Measurements from ENCODE around the gene CSMD2. TPM values are rescaled to one million over a fixed set of nuclear protein-coding genes. Genes with fewer than 3 reads are reported as not detected.
A peak's percentile ranks its signal among the peaks of the same experiment; 100 is the strongest.
"Not testable (repeated sequence)": the region's sequence is repeated elsewhere in the genome, so short reads cannot be mapped to it uniquely, and the experiment has no call there.

Gene CSMD2
- total RNA-seq, 1 donor from 2014 or later: 0.52 TPM

DNA sequence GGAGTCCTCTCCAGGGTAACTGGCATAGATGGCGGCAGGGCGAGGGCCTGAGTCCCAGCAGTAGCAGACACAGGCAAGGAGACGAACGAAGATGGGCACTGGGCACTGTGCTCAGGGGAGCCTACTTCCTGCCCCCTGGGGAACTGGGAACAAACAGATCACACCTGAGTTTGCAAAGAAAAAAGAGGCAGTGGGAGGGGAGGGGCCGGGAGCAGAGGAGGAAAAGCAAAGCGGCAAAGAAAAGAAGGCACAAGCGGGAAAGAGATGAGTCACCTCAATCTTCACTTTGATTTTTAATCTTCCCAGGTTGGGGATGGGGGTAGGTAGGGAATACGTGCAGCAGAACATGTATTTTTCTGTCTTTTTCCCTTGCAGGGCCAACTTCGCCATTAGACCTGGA lies 648.6 kb downstream of the CSMD2 start:
- Histone ChIP-seq H3K4me3 (ENCODE audit: low read length in 3 of 3) (no peak overlapping the region), H3K27me3 (ENCODE audit: control insufficient read depth in 3 of 3, insufficient read depth in 3 of 3, low read length in 3 of 3) (peaks cover 0 to 4% (median 0%) of the 10 kb centered on the region in 3 donors)

GRCh38 chr1:33515607-33516006 lies 649.4 kb downstream of the CSMD2 start:
- Histone ChIP-seq H3K4me3 (ENCODE audit: low read length in 3 of 3) (no peak overlapping the region), H3K27ac (ENCODE audit: low read depth, low read length) (no peak overlapping the region), H3K9me3 (ENCODE audit: control insufficient read depth in 3 of 3, low read length in 3 of 3) (no peaks in the 10 kb centered on the region), H3K36me3 (ENCODE audit: control insufficient read depth in 3 of 3, insufficient read depth in 3 of 3, low read length in 3 of 3) (no peaks in the 10 kb centered on the region), H3K27me3 (ENCODE audit: control insufficient read depth in 3 of 3, insufficient read depth in 3 of 3, low read length in 3 of 3) (peaks cover 0 to 2% (median 0%) of the 10 kb centered on the region in 3 donors), H3K4me1 (ENCODE audit: control insufficient read depth in 3 of 3, insufficient read depth in 3 of 3, low read length in 3 of 3) (peaks cover 0 to 5% (median 0%) of the 10 kb centered on the region in 3 donors), H3K9ac (ENCODE audit: low read depth in 1 of 3, low read length in 3 of 3) (no peak overlapping the region)

More for the DNA sequence above, 648.6 kb downstream of the CSMD2 start:
- peaks cover 0 to 5% (median 0%) of the 10 kb centered on the region in 3 donors for H3K4me1 ChIP-seq (ENCODE audit: control insufficient read depth in 3 of 3, insufficient read depth in 3 of 3, low read length in 3 of 3)
- no peaks in the 10 kb centered on the region for H3K9me3 ChIP-seq (ENCODE audit: control insufficient read depth in 3 of 3, low read length in 3 of 3)
- H3K9ac ChIP-seq (ENCODE audit: low read depth in 1 of 3, low read length in 3 of 3): no peak overlapping the region
- H3K36me3 ChIP-seq (ENCODE audit: control insufficient read depth in 3 of 3, insufficient read depth in 3 of 3, low read length in 3 of 3): no peaks in the 10 kb centered on the region
- no peak overlapping the region for H3K27ac ChIP-seq (ENCODE audit: low read depth, low read length)

DNA sequence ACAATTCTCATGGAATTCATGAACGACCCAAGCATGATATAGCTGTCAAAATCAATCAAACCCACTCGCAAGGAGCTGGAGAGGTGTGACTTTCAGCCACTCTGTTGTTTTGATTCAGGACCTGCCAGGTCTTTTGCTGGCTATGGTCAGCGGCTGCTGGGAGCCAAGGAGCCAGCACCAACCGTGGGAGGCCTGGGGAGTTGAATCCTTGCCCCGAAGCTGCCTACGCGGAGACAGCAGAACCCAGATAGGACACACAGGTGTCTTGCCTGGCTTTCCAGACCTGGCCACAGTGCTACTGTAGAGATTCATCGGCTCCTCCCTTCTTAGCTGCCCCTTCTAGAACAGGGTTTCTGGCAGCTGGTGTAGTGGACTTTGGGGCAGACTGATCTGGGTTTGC lies 649.9 kb downstream of the CSMD2 start:
- no peak overlapping the region for H3K27ac ChIP-seq (ENCODE audit: low read depth, low read length)
- peaks cover 0 to 5% (median 0%) of the 10 kb centered on the region in 3 donors for H3K4me1 ChIP-seq (ENCODE audit: control insufficient read depth in 3 of 3, insufficient read depth in 3 of 3, low read length in 3 of 3)
- no peak overlapping the region for H3K4me3 ChIP-seq (ENCODE audit: low read length in 3 of 3)

GRCh38 chr1:33512226-33513011 lies 652.6 kb downstream of the CSMD2 start:
- Histone ChIP-seq H3K4me3 (ENCODE audit: low read length in 3 of 3) (no peak overlapping the region), H3K4me1 (ENCODE audit: control insufficient read depth in 3 of 3, insufficient read depth in 3 of 3, low read length in 3 of 3) (no peaks in the 10 kb centered on the region), H3K27ac (ENCODE audit: low read depth, low read length) (no peak overlapping the region), H3K9me3 (ENCODE audit: control insufficient read depth in 3 of 3, low read length in 3 of 3) (no peaks in the 10 kb centered on the region), H3K36me3 (ENCODE audit: control insufficient read depth in 3 of 3, insufficient read depth in 3 of 3, low read length in 3 of 3) (no peaks in the 10 kb centered on the region), H3K9ac (ENCODE audit: low read depth in 1 of 3, low read length in 3 of 3) (no peak overlapping the region), H3K27me3 (ENCODE audit: control insufficient read depth in 3 of 3, insufficient read depth in 3 of 3, low read length in 3 of 3) (no peaks in the 10 kb centered on the region)

More for the DNA sequence above, 649.9 kb downstream of the CSMD2 start:
- no peaks in the 10 kb centered on the region for H3K36me3 ChIP-seq (ENCODE audit: control insufficient read depth in 3 of 3, insufficient read depth in 3 of 3, low read length in 3 of 3)
- peaks cover 0 to 2% (median 0%) of the 10 kb centered on the region in 3 donors for H3K27me3 ChIP-seq (ENCODE audit: control insufficient read depth in 3 of 3, insufficient read depth in 3 of 3, low read length in 3 of 3)
- peak overlapping the region in 1 of 3 donors; percentile 8 for H3K9ac ChIP-seq (ENCODE audit: low read depth in 1 of 3, low read length in 3 of 3)
- no peaks in the 10 kb centered on the region for H3K9me3 ChIP-seq (ENCODE audit: control insufficient read depth in 3 of 3, low read length in 3 of 3)

- not testable (repeated sequence) for H3K27ac ChIP-seq (ENCODE audit: low read depth, low read length); H3K9ac ChIP-seq (ENCODE audit: low read depth in 1 of 3, low read length in 3 of 3); H3K9me3 ChIP-seq (ENCODE audit: control insufficient read depth in 3 of 3, low read length in 3 of 3); H3K27me3 ChIP-seq (ENCODE audit: control insufficient read depth in 3 of 3, insufficient read depth in 3 of 3, low read length in 3 of 3); H3K4me3 ChIP-seq (ENCODE audit: low read length in 3 of 3); H3K4me1 ChIP-seq (ENCODE audit: control insufficient read depth in 3 of 3, insufficient read depth in 3 of 3, low read length in 3 of 3); H3K36me3 ChIP-seq (ENCODE audit: control insufficient read depth in 3 of 3, insufficient read depth in 3 of 3, low read length in 3 of 3)
Measured at GRCh38 chr1:33509276-33509675, 655.8 kb downstream of the CSMD2 start.

DNA sequence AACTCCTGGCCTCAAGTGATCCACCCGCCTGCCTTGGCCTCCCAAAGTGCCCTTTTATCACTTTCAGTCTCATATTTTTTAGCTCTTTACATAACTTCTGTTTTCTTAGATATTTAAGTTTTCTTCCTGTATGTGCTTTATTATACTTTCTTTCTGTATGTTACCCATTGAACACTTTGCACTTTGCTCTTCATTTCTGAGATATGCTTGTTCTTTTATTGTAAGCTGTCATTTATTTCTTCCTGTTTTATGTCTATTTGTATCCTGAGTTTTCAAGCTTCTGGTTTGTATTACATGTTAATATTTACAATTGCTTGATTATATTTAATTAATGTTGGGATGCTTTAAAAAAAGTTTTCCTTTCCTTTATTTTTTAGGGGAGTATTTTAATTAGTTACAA lies 656.9 kb downstream of the CSMD2 start:
- Histone ChIP-seq H3K9me3 (ENCODE audit: control insufficient read depth in 3 of 3, low read length in 3 of 3) (no peaks in the 10 kb centered on the region), H3K4me1 (ENCODE audit: control insufficient read depth in 3 of 3, insufficient read depth in 3 of 3, low read length in 3 of 3) (no peaks in the 10 kb centered on the region), H3K4me3 (ENCODE audit: low read length in 3 of 3) (no peak overlapping the region), H3K27me3 (ENCODE audit: control insufficient read depth in 3 of 3, insufficient read depth in 3 of 3, low read length in 3 of 3) (no peaks in the 10 kb centered on the region), H3K27ac (ENCODE audit: low read depth, low read length) (no peak overlapping the region), H3K9ac (ENCODE audit: low read depth in 1 of 3, low read length in 3 of 3) (no peak overlapping the region), H3K36me3 (ENCODE audit: control insufficient read depth in 3 of 3, insufficient read depth in 3 of 3, low read length in 3 of 3) (no peaks in the 10 kb centered on the region)

DNA sequence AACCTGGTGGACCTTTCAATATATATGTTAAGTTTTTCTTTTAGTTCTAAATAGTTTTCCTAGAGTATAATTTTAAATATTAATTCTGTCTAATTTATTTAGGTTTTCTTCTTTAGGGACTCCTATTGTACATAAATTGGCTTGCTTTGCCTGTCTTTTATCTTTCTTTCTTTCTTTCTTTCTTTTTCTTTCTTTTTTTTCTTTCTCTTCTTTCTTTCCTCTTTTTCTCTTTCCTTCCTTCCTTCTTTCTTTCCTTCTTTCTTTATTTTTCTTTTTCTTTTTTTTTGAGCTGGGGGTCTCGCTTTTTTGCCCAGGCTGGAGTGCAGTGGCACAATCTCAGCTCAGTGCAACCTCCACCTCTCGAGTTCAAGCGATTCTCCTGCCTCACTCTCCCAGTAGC lies 657.4 kb downstream of the CSMD2 start:
- no peak overlapping the region for H3K4me3 ChIP-seq (ENCODE audit: low read length in 3 of 3)
- no peaks in the 10 kb centered on the region for H3K36me3 ChIP-seq (ENCODE audit: control insufficient read depth in 3 of 3, insufficient read depth in 3 of 3, low read length in 3 of 3)

GRCh38 chr1:33503506-33503905 lies 661.5 kb downstream of the CSMD2 start:
- H3K27ac ChIP-seq (ENCODE audit: low read depth, low read length): no peak overlapping the region
- H3K36me3 ChIP-seq (ENCODE audit: control insufficient read depth in 3 of 3, insufficient read depth in 3 of 3, low read length in 3 of 3): no peaks in the 10 kb centered on the region
- no peak overlapping the region for H3K4me3 ChIP-seq (ENCODE audit: low read length in 3 of 3)
- no peaks in the 10 kb centered on the region for H3K27me3 ChIP-seq (ENCODE audit: control insufficient read depth in 3 of 3, insufficient read depth in 3 of 3, low read length in 3 of 3)
- peaks cover 0 to under 1% (median 0%) of the 10 kb centered on the region in 3 donors for H3K9me3 ChIP-seq (ENCODE audit: control insufficient read depth in 3 of 3, low read length in 3 of 3)
- H3K9ac ChIP-seq (ENCODE audit: low read depth in 1 of 3, low read length in 3 of 3): no peak overlapping the region
- no peaks in the 10 kb centered on the region for H3K4me1 ChIP-seq (ENCODE audit: control insufficient read depth in 3 of 3, insufficient read depth in 3 of 3, low read length in 3 of 3)

More for the DNA sequence above, 657.4 kb downstream of the CSMD2 start:
- no peak overlapping the region for H3K27ac ChIP-seq (ENCODE audit: low read depth, low read length)
- H3K9ac ChIP-seq (ENCODE audit: low read depth in 1 of 3, low read length in 3 of 3): no peak overlapping the region
- no peaks in the 10 kb centered on the region for H3K9me3 ChIP-seq (ENCODE audit: control insufficient read depth in 3 of 3, low read length in 3 of 3)
- no peaks in the 10 kb centered on the region for H3K27me3 ChIP-seq (ENCODE audit: control insufficient read depth in 3 of 3, insufficient read depth in 3 of 3, low read length in 3 of 3)
- no peaks in the 10 kb centered on the region for H3K4me1 ChIP-seq (ENCODE audit: control insufficient read depth in 3 of 3, insufficient read depth in 3 of 3, low read length in 3 of 3)

GRCh38 chr1:33502726-33503125 lies 662.3 kb downstream of the CSMD2 start:
- no peak overlapping the region for H3K9ac ChIP-seq (ENCODE audit: low read depth in 1 of 3, low read length in 3 of 3)
- no peaks in the 10 kb centered on the region for H3K4me1 ChIP-seq (ENCODE audit: control insufficient read depth in 3 of 3, insufficient read depth in 3 of 3, low read length in 3 of 3)
- H3K36me3 ChIP-seq (ENCODE audit: control insufficient read depth in 3 of 3, insufficient read depth in 3 of 3, low read length in 3 of 3): no peaks in the 10 kb centered on the region
- peaks cover under 1 to 2% (median 1%) of the 10 kb centered on the region in 3 donors for H3K9me3 ChIP-seq (ENCODE audit: control insufficient read depth in 3 of 3, low read length in 3 of 3)
- H3K27ac ChIP-seq (ENCODE audit: low read depth, low read length): no peak overlapping the region
- H3K27me3 ChIP-seq (ENCODE audit: control insufficient read depth in 3 of 3, insufficient read depth in 3 of 3, low read length in 3 of 3): no peaks in the 10 kb centered on the region
- H3K4me3 ChIP-seq (ENCODE audit: low read length in 3 of 3): no peak overlapping the region

DNA sequence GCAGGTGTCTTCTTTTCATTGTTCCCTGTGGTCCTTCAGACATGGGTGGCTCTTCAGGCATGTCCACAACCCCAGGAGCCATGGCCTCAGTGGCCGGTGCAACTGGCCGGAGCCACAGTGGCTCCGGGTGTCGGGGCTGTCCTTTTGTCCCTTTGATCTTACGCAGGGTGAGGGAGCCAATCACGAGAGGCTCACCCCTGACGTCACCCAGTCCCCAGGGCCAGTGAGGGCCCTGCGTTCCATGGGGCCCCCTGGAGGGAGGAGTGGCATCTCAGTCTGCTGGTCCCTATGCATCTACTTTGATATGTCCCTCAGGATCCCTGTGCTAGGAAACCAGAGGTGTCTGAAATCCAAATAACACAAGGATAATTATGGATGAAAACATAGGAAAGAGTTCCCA lies 663.3 kb downstream of the CSMD2 start:
- Histone ChIP-seq H3K27me3 (ENCODE audit: control insufficient read depth in 3 of 3, insufficient read depth in 3 of 3, low read length in 3 of 3) (no peaks in the 10 kb centered on the region), H3K27ac (ENCODE audit: low read depth, low read length) (no peak overlapping the region), H3K9me3 (ENCODE audit: control insufficient read depth in 3 of 3, low read length in 3 of 3) (peaks cover 2 to 9% (median 7%) of the 10 kb centered on the region in 3 donors), H3K36me3 (ENCODE audit: control insufficient read depth in 3 of 3, insufficient read depth in 3 of 3, low read length in 3 of 3) (peaks cover 0 to 3% (median 0%) of the 10 kb centered on the region in 3 donors), H3K9ac (ENCODE audit: low read depth in 1 of 3, low read length in 3 of 3) (no peak overlapping the region), H3K4me3 (ENCODE audit: low read length in 3 of 3) (no peak overlapping the region), H3K4me1 (ENCODE audit: control insufficient read depth in 3 of 3, insufficient read depth in 3 of 3, low read length in 3 of 3) (no peaks in the 10 kb centered on the region)

Measured in skeletal muscle tissue (tissue), 4 donors.